Measurements from ENCODE around the gene C1QC. TPM values are rescaled to one million over a fixed set of nuclear protein-coding genes. Genes with fewer than 3 reads are reported as not detected.

The C1QC gene
- total and polyA plus RNA-seq, 2 of the 8 experiments (the other 6 are each of a cell fraction or from before 2014, with no cell fraction given) = not detected

- H2BK12ac ChIP-seq (ENCODE audit: low read depth, low read length) = no peak overlapping the region
- H2BK15ac ChIP-seq (ENCODE audit: low read length) = no peak overlapping the region
- no peak overlapping the region for H2BK20ac ChIP-seq (ENCODE audit: low read length)
- peaks cover 6 to 33% (median 21%) of the 10 kb centered on the region in 4 experiments for H3K4me1 ChIP-seq (replicated peaks in 1 of 4; ENCODE audit: control insufficient read depth in 3 of 4, insufficient read depth in 4 of 4, low read length in 3 of 4)
- H2BK120ac ChIP-seq (replicated peaks; ENCODE audit: low read depth, low read length) = no peak overlapping the region
- ChIA-PET CTCF (ENCODE audit: partially characterized antibody) (interaction anchor here (1.4 to 1.7 kb wide), 2 partner anchors 15 to 20 kb away, joined by 4 read pairs; no protein-coding TSS in a partner anchor), POLR2A (ENCODE audit: partially characterized antibody) (interaction anchor here (1.6 kb wide), 1 partner anchor 12 kb away, joined by 4 read pairs; no protein-coding TSS in a partner anchor)
- FAIRE-seq (no peak), DNase-seq (ENCODE audit: low read depth in 1 of 2, low spot score in 2 of 2) (no peak)
- no peak overlapping the region for H3K4me2 ChIP-seq (ENCODE audit: insufficient read depth in 1 of 2, low read depth in 2 of 2, low read length in 2 of 2)
- WGBS, 2 experiments (ENCODE audit: extremely low coverage in 1 of 2, insufficient coverage in 1 of 2, insufficient read length in 1 of 2, insufficient replicate concordance in 2 of 2, low coverage in 1 of 2, low lambda C conversion rate in 2 of 2, missing lambda C conversion rate in 1 of 2) = 81% methylated on average over 5 of the region's 5 CpGs; no CpG with 5 or more reads in 1 of the 2 experiments
- no peak overlapping the region for H3K18ac ChIP-seq (ENCODE audit: extremely low read depth, low read length)
- no peaks in the 10 kb centered on the region for H3K79me1 ChIP-seq (ENCODE audit: low read depth, low read length)
- no peaks in the 10 kb centered on the region for H3K79me2 ChIP-seq (ENCODE audit: control insufficient read depth in 1 of 2, insufficient read depth in 2 of 2, low read length in 2 of 2)
- no peak overlapping the region for H3K4ac ChIP-seq (replicated peaks; ENCODE audit: insufficient read length, low read depth, low read length)
- no peak overlapping the region for H3K27ac ChIP-seq (ENCODE audit: low read depth, low read length)
- no peaks in the 10 kb centered on the region for H3K9me3 ChIP-seq (ENCODE audit: insufficient read depth in 2 of 2, low read depth in 1 of 2, low read length in 1 of 2)
- peaks cover 0 to 3% of the 10 kb centered on the region in 2 experiments for H4K20me1 ChIP-seq (replicated peaks in 1 of 2; ENCODE audit: control insufficient read depth in 1 of 2, insufficient read depth in 2 of 2, low read length in 2 of 2)
- no peak for TF ChIP-seq BRCA1 (IDR thresholded peaks at IDR 0.05; ENCODE audit: low read depth, low read length)
- no peak for TF ChIP-seq CEBPB (IDR thresholded peaks at IDR 0.05; ENCODE audit: low read depth, low read length)
- no peak for TF ChIP-seq BCL11A (IDR thresholded peaks at IDR 0.05; ENCODE audit: low read depth in 2 of 2, low read length in 2 of 2)
- no peak for TF ChIP-seq SUZ12 (IDR thresholded peaks at IDR 0.05; ENCODE audit: low read length)
- TF ChIP-seq JUND (IDR thresholded peaks at IDR 0.05; ENCODE audit: low read length) = no peak
- TF ChIP-seq POLR2A (IDR thresholded peaks at IDR 0.05; ENCODE audit: control extremely low read depth in 1 of 2, low read depth in 2 of 2, low read length in 2 of 2) = no peak
- no peak for TF ChIP-seq SP1 (IDR thresholded peaks at IDR 0.05; ENCODE audit: low read depth, low read length)
- no peak for TF ChIP-seq SIN3A (conservative IDR thresholded peaks at IDR 0.05 in 1 of 2, IDR thresholded peaks at IDR 0.05 in 1 of 2; ENCODE audit: low read depth in 1 of 2, low read length in 2 of 2)
- TF ChIP-seq SIRT6 (IDR thresholded peaks at IDR 0.05; ENCODE audit: low read length) = no peak
- TF ChIP-seq RFX5 (IDR thresholded peaks at IDR 0.05; ENCODE audit: borderline replicate concordance, low read depth, low read length) = no peak
- H3K4me3 ChIP-seq (ENCODE audit: extremely low read depth in 1 of 4, insufficient read depth in 2 of 4, low read depth in 3 of 4, low read length in 4 of 4) = no peak overlapping the region
- H2AK5ac ChIP-seq (ENCODE audit: low read depth, low read length) = no peak overlapping the region
- no peak overlapping the region for H3K14ac ChIP-seq (ENCODE audit: insufficient read length)
- no peak overlapping the region for H2AFZ ChIP-seq (ENCODE audit: low read length)
- H4K8ac ChIP-seq (ENCODE audit: extremely low read depth, insufficient read depth, low read length) = peak overlapping the region; percentile 4; the same call in 1 of the 2 replicates
- no peak overlapping the region for H3K56ac ChIP-seq (replicated peaks; ENCODE audit: insufficient read length, low read depth, low read length)
- no peak overlapping the region for H2BK5ac ChIP-seq (ENCODE audit: low read depth, low read length)
- no peaks in the 10 kb centered on the region; the same call in 1 of the 2 replicates for H3K23me2 ChIP-seq (ENCODE audit: low read depth, low read length)
- H3K36me3 ChIP-seq (ENCODE audit: control insufficient read depth in 2 of 4, insufficient read depth in 4 of 4, low read length in 3 of 4) = no peaks in the 10 kb centered on the region
- no peak overlapping the region for H3K9ac ChIP-seq (replicated peaks in 1 of 4; ENCODE audit: extremely low read depth in 1 of 4, low read depth in 3 of 4, low read length in 3 of 4)
- H4K91ac ChIP-seq (replicated peaks; ENCODE audit: insufficient read length, low read length) = no peak overlapping the region
- no peak overlapping the region for H3K23ac ChIP-seq (ENCODE audit: insufficient read length)
- no peaks in the 10 kb centered on the region for H3K27me3 ChIP-seq (replicated peaks in 1 of 4; ENCODE audit: control insufficient read depth in 3 of 4, extremely low read depth in 1 of 4, insufficient read depth in 3 of 4, low read length in 3 of 4)
- H4K5ac ChIP-seq (ENCODE audit: insufficient read length, low read depth, low read length) = no peak overlapping the region
Measured at GRCh38 chr1:22627331-22627730, 16.1 kb upstream of the C1QC start.

Data from H1 (cell line).